NCI-H187 (cell line): ENCODE data around the gene CD2AP.
"Not testable (repeated sequence)": the region's sequence is repeated elsewhere in the genome, so short reads cannot be mapped to it uniquely, and the experiment has no call there.

Experiments
- DNase-seq, 2 experiments: peaks; one replicate each; lab custom pipeline; 2025; lab: John Stamatoyannopoulos, UW

CD2AP gene

GRCh38 chr6:47633141-47633540 lies 155.6 kb downstream of the CD2AP start:
- no peak for DNase-seq

- DNase-seq: no peak
These were observed 156.8 kb downstream of the CD2AP start for GRCh38 chr6:47634210-47635047.

GRCh38 chr6:47646689-47647088 lies 169.1 kb downstream of the CD2AP start:
- DNase-seq: no peak

- DNase-seq: no peak
These were observed 169.6 kb downstream of the CD2AP start for GRCh38 chr6:47647188-47647587.

GRCh38 chr6:47647626-47648025 lies 170.0 kb downstream of the CD2AP start:
- not testable (repeated sequence) for DNase-seq

GRCh38 chr6:47648031-47648430 lies 170.4 kb downstream of the CD2AP start:
- DNase-seq: no peak

GRCh38 chr6:47650553-47651432 lies 173.2 kb downstream of the CD2AP start:
- DNase-seq: no peak

- no peak for DNase-seq
These were observed 173.9 kb downstream of the CD2AP start for GRCh38 chr6:47651505-47651944.

GRCh38 chr6:47653706-47654105 lies 176.1 kb downstream of the CD2AP start:
- no peak for DNase-seq

GRCh38 chr6:47654255-47654654 lies 176.7 kb downstream of the CD2AP start:
- DNase-seq: no peak

- DNase-seq: no peak
These were observed 178.4 kb downstream of the CD2AP start for GRCh38 chr6:47655719-47656595.

GRCh38 chr6:47661960-47662359 lies 184.4 kb downstream of the CD2AP start:
- DNase-seq: no peak

GRCh38 chr6:47663462-47664216 lies 186.1 kb downstream of the CD2AP start:
- DNase-seq: no peak

GRCh38 chr6:47665112-47665511 lies 187.5 kb downstream of the CD2AP start:
- DNase-seq: no peak

- DNase-seq: no peak
These were observed 192.3 kb downstream of the CD2AP start for GRCh38 chr6:47669684-47670513.

- DNase-seq: no peak
These were observed 193.3 kb downstream of the CD2AP start for GRCh38 chr6:47670851-47671250.

- DNase-seq: no peak
These were observed 194.2 kb downstream of the CD2AP start for GRCh38 chr6:47671777-47672176.

- DNase-seq: no peak
These were observed 195.2 kb downstream of the CD2AP start for GRCh38 chr6:47672816-47673215.

GRCh38 chr6:47674673-47675072 lies 197.1 kb downstream of the CD2AP start:
- DNase-seq: no peak
